Panc1 (cell line): Measurements from ENCODE around the gene HADHA.

Source experiments
- CTCF ChIP-seq: fragments of 450-650 bp; IDR thresholded peaks from 2 replicates; pipeline ENCODE4 v1.5.1; 2017; ENCODE audit warnings: mild to moderate bottlenecking
- POLR2AphosphoS5 ChIP-seq: IDR thresholded peaks from 2 replicates; pipeline ENCODE4 v1.6.1; 2012; ENCODE audit warnings: mild to moderate bottlenecking, low read depth, low read length, moderate library complexity

- TF ChIP-seq CTCF (no peak), POLR2AphosphoS5 (no peak)
Measured at GRCh38 chr2:26273501-26273900, 29.1 kb upstream of the HADHA start.
